ENCODE measurements around the gene NSL1. TPM values are rescaled to one million over a fixed set of nuclear protein-coding genes. Genes with fewer than 3 reads are reported as not detected.
"Not testable (repeated sequence)": the region's sequence is repeated elsewhere in the genome, so short reads cannot be mapped to it uniquely, and the experiment has no call there.

Gene NSL1
- total RNA-seq, 1 experiment from 2014 or later = 51.2 TPM

GRCh38 chr1:212711974-212712373 is 79.6 kb downstream of the NSL1 start:
- DNase-seq (ENCODE audit: low spot score) = not testable (repeated sequence)

- DNase-seq (ENCODE audit: low spot score) = no peak
These were observed 81.0 kb downstream of the NSL1 start for GRCh38 chr1:212710566-212710965.

GRCh38 chr1:212703991-212704564 is 87.5 kb downstream of the NSL1 start:
- no peak for DNase-seq (ENCODE audit: low spot score)

- no peak for DNase-seq (ENCODE audit: low spot score)
These were observed 88.9 kb downstream of the NSL1 start for GRCh38 chr1:212702672-212703071.

- no peak for DNase-seq (ENCODE audit: low spot score)
These were observed 89.7 kb downstream of the NSL1 start for GRCh38 chr1:212701910-212702309.

GRCh38 chr1:212700892-212701819 is 90.4 kb downstream of the NSL1 start:
- DNase-seq (ENCODE audit: low spot score) = no peak

GRCh38 chr1:212700223-212700891 is 91.2 kb downstream of the NSL1 start:
- DNase-seq (ENCODE audit: low spot score) = no peak

GRCh38 chr1:212699625-212700222 is 91.9 kb downstream of the NSL1 start, which contains the start of gene BATF3:
Gene BATF3, minus strand, starts transcription at chr1:212699840. Its CDS starts 78 bp downstream, at chr1:212699762.
- no peak for DNase-seq (ENCODE audit: low spot score)

- peak; percentile 26 for DNase-seq (ENCODE audit: low spot score)
These were observed 92.4 kb downstream of the NSL1 start for GRCh38 chr1:212699104-212699624.

- no peak for DNase-seq (ENCODE audit: low spot score)
These were observed 93.0 kb downstream of the NSL1 start for GRCh38 chr1:212698467-212699103.

- DNase-seq (ENCODE audit: low spot score) = no peak
These were observed 94.8 kb downstream of the NSL1 start for GRCh38 chr1:212696721-212697331.

GRCh38 chr1:212692774-212693644 is 98.6 kb downstream of the NSL1 start:
- DNase-seq (ENCODE audit: low spot score) = no peak

GRCh38 chr1:212691561-212692071 is 100.0 kb downstream of the NSL1 start:
- DNase-seq (ENCODE audit: low spot score) = no peak

- DNase-seq (ENCODE audit: low spot score) = no peak
These were observed 100.7 kb downstream of the NSL1 start for GRCh38 chr1:212690816-212691403.

- no peak for DNase-seq (ENCODE audit: low spot score)
These were observed 101.6 kb downstream of the NSL1 start for GRCh38 chr1:212689758-212690529.

GRCh38 chr1:212689196-212689725 is 102.3 kb downstream of the NSL1 start:
- DNase-seq (ENCODE audit: low spot score) = no peak

- no peak for DNase-seq (ENCODE audit: low spot score)
These were observed 103.1 kb downstream of the NSL1 start for GRCh38 chr1:212688341-212689047.

GRCh38 chr1:212687811-212688210 is 103.8 kb downstream of the NSL1 start:
- no peak for DNase-seq (ENCODE audit: low spot score)
